Measurements from ENCODE around the gene RNU5B-1. TPM values are rescaled to one million over a fixed set of nuclear protein-coding genes. Genes with fewer than 3 reads are reported as not detected.

Gene RNU5B-1
- polyA plus RNA-seq, 2 of the 4 experiments (the other 2 are of a cell fraction), result not detected

DNA sequence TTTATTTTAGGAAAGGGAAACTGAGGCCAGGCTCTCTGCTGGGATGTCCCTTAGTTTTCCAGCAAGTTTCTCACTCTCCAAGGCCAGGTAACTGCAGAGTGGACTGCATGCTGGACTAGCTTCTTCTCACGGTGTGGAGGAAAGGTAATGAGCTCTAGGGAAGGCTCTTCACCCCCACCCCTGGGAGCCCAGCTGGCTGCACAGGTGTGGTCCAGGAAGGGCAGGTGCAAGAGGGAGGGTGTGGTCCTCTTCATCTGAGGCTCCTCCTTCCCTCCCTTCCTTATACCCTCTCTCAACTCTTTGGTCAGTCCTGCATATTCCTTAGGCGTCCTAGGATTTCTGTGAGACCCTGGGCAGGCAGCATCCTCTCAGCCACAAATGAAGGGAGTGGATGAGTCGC lies 33.9 kb downstream of the RNU5B-1 start:
- H3K27ac ChIP-seq, result no peak overlapping the region
- CTCF ChIA-PET, result interaction anchor here (0.7 to 9.2 kb wide), 9 partner anchors 9 to 518 kb away, joined by 3 to 118 read pairs (median 5); no protein-coding TSS in a partner anchor

DNA sequence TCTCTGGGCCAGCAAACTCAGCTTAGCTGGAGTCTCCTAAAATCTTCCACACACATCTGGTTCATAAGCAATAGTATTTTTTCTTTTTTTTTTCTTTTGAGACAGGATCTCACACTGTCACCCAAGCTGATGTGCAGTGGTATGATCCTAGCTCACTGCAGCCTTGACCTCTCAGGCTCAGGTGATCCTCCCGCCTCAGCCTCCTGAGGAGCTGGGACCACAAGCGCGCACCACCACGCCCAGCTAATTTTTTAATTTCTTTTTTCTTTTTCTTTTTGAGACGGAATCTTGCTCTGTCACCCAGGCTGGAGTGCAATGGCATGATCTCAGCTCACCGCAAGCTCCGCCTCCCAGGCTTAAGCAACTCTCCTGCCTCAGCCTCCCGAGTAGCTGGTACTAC lies 34.3 kb downstream of the RNU5B-1 start:
- no peak for ATAC-seq
- POLR2A ChIA-PET, result interaction anchor here (1.2 kb wide), 1 partner anchor 34 kb away, joined by 5 read pairs; the partner anchor contains the start of gene RNU5B-1
- Histone ChIP-seq H3K9me3 (no peaks in the 10 kb centered on the region), H3K4me1 (no peaks in the 10 kb centered on the region), H3K4me2 (no peak overlapping the region), H3K4me3 (no peak overlapping the region), H3K27ac (no peak overlapping the region)
- TF ChIP-seq FOSL2 (IDR thresholded peaks at IDR 0.05) (no peak), FOSL2 (CRISPR knock-in tag; IDR thresholded peaks at IDR 0.05) (no peak)
- TF ChIP-seq, protein P1, sequence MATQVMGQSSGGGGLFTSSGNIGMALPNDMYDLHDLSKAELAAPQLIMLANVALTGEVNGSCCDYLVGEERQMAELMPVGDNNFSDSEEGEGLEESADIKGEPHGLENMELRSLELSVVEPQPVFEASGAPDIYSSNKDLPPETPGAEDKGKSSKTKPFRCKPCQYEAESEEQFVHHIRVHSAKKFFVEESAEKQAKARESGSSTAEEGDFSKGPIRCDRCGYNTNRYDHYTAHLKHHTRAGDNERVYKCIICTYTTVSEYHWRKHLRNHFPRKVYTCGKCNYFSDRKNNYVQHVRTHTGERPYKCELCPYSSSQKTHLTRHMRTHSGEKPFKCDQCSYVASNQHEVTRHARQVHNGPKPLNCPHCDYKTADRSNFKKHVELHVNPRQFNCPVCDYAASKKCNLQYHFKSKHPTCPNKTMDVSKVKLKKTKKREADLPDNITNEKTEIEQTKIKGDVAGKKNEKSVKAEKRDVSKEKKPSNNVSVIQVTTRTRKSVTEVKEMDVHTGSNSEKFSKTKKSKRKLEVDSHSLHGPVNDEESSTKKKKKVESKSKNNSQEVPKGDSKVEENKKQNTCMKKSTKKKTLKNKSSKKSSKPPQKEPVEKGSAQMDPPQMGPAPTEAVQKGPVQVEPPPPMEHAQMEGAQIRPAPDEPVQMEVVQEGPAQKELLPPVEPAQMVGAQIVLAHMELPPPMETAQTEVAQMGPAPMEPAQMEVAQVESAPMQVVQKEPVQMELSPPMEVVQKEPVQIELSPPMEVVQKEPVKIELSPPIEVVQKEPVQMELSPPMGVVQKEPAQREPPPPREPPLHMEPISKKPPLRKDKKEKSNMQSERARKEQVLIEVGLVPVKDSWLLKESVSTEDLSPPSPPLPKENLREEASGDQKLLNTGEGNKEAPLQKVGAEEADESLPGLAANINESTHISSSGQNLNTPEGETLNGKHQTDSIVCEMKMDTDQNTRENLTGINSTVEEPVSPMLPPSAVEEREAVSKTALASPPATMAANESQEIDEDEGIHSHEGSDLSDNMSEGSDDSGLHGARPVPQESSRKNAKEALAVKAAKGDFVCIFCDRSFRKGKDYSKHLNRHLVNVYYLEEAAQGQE (IDR thresholded peaks at IDR 0.05), result no peak
- 88% methylated on average over 8 of the region's 8 CpGs for WGBS (ENCODE audit: missing lambda C conversion rate)
- no peak for FAIRE-seq
- no peak for DNase-seq (ENCODE audit: low read depth in 1 of 2, low spot score in 1 of 2)
- CTCF ChIA-PET, result interaction anchor here (0.9 to 9.2 kb wide), 8 partner anchors 10 to 62 kb away, joined by 3 to 118 read pairs (median 8); no protein-coding TSS in a partner anchor

More for the DNA sequence above, 33.9 kb downstream of the RNU5B-1 start:
- no peak for TF ChIP-seq NPAS2 (CRISPR knock-in tag; IDR thresholded peaks at IDR 0.05; ENCODE audit: borderline replicate concordance)
- no peak for TF ChIP-seq HOXB5 (CRISPR knock-in tag; IDR thresholded peaks at IDR 0.05)
- TF ChIP-seq CHD4 (IDR thresholded peaks at IDR 0.05; ENCODE audit: borderline replicate concordance), result no peak
- TF ChIP-seq CBX8 (IDR thresholded peaks at IDR 0.05), result no peak
- no peak for TF ChIP-seq SMC3 (IDR thresholded peaks at IDR 0.05)
- TF ChIP-seq JUNB (IDR thresholded peaks at IDR 0.05), result no peak
- TF ChIP-seq, protein P1 (IDR thresholded peaks at IDR 0.05), result no peak
- no peak for TF ChIP-seq CEBPB (IDR thresholded peaks at IDR 0.05)
- TF ChIP-seq HOXA7 (CRISPR knock-in tag; IDR thresholded peaks at IDR 0.05), result no peak
- TF ChIP-seq, protein P2, sequence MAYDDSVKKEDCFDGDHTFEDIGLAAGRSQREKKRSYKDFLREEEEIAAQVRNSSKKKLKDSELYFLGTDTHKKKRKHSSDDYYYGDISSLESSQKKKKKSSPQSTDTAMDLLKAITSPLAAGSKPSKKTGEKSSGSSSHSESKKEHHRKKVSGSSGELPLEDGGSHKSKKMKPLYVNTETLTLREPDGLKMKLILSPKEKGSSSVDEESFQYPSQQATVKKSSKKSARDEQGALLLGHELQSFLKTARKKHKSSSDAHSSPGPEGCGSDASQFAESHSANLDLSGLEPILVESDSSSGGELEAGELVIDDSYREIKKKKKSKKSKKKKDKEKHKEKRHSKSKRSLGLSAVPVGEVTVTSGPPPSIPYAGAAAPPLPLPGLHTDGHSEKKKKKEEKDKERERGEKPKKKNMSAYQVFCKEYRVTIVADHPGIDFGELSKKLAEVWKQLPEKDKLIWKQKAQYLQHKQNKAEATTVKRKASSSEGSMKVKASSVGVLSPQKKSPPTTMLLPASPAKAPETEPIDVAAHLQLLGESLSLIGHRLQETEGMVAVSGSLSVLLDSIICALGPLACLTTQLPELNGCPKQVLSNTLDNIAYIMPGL (CRISPR knock-in tag; IDR thresholded peaks at IDR 0.05; ENCODE audit: borderline replicate concordance), result no peak
- no peak for TF ChIP-seq RAD21 (conservative IDR thresholded peaks at IDR 0.05 in 1 of 2, IDR thresholded peaks at IDR 0.05 in 1 of 2)
- no peak for TF ChIP-seq NR3C1 (IDR thresholded peaks at IDR 0.05)
- TF ChIP-seq JUN (IDR thresholded peaks at IDR 0.05), result no peak
- POLR2A ChIA-PET, result interaction anchor here (1.2 kb wide), 1 partner anchor 34 kb away, joined by 5 read pairs; the partner anchor contains the start of gene RNU5B-1
- Histone ChIP-seq H3K9me3 (no peaks in the 10 kb centered on the region), H3K4me2 (no peak overlapping the region), H3K4me3 (no peak overlapping the region), H3K4me1 (no peaks in the 10 kb centered on the region)
- ATAC-seq (no peak), FAIRE-seq (no peak), DNase-seq (ENCODE audit: low read depth in 1 of 2, low spot score in 1 of 2) (no peak)
- WGBS (ENCODE audit: missing lambda C conversion rate), result 25% methylated on average over 3 of the region's 3 CpGs
